ENCODE results near the gene NPY1R. TPM values are rescaled to one million over a fixed set of nuclear protein-coding genes. Genes with fewer than 3 reads are reported as not detected.

NPY1R gene
- total RNA-seq, 2 experiments from 2014 or later, result not detected

DNA sequence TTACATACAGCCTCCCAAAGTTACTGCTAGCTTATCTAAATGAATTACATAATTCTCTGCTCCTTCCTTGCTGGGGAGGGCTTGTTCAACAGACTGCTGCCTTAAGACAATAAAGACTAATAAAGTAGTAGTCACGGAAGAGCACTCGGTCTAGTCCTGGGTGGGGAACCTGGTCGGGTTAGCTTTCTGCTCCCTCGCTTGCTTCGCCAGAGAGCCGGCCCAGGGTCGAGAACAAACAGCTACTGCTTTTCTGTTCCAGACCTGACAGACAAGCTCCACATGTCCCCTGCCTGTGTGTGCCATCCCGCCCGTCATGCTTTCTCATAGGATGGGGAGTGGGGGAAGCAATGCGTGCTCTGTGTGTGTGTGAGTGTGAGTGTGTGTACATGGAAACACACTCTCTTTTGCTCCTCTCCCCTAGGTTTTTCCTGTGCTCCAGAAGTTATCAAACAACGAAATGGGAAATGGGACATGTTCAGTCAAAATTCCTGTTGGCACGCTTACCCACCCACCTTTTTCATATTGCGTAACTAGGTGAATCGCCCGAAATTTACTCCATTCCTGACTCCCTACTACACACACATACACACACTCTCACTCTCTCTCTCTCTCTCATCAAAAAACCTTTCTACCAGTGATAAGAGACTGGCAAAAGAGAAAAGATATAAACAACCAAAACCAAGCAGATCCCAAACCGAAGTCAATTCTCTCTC lies 1.3 kb downstream of the NPY1R start:
- intact Hi-C loops (cut with DNase I, micrococcal nuclease), result loop anchor here in 1 of 2 experiments (5.0 kb wide), 1 partner anchor 834 kb away; no protein-coding TSS in a partner anchor
- H3K4me3 ChIP-seq (ENCODE audit: low read length), result no peak overlapping the region
- Mint-ChIP-seq H3K27me3 (peaks cover 63% of the 10 kb centered on the region), H3K4me3 (no peak overlapping the region), H3K36me3 (ENCODE audit: low read depth) (no peaks in the 10 kb centered on the region), H3K4me1 (ENCODE audit: low read depth) (peaks cover 15% of the 10 kb centered on the region), H3K27ac (no peak overlapping the region), H3K9me3 (no peaks in the 10 kb centered on the region)
- peaks cover 12% of the 10 kb centered on the region for H3K4me1 ChIP-seq (ENCODE audit: insufficient read depth, low read length)
- peaks cover 0 to 11% of the 10 kb centered on the region in 2 experiments for H3K9me3 ChIP-seq (ENCODE audit: control insufficient read depth in 1 of 2, insufficient read depth in 1 of 2, low read length in 2 of 2)
- DNase-seq (no peak), ATAC-seq (ENCODE audit: poor library complexity) (no peak)
- POLR2A ChIA-PET, result no interaction called here
- no peak overlapping the region for H3K27ac ChIP-seq (ENCODE audit: low read depth in 1 of 2, low read length in 2 of 2)
- H3K36me3 ChIP-seq (ENCODE audit: insufficient read depth, low read length), result no peaks in the 10 kb centered on the region
- H3K27me3 ChIP-seq (ENCODE audit: control insufficient read depth in 1 of 2, insufficient read depth in 2 of 2, low read length in 2 of 2), result peaks cover 21 to 39% of the 10 kb centered on the region in 2 experiments
- TF ChIP-seq, protein P1, sequence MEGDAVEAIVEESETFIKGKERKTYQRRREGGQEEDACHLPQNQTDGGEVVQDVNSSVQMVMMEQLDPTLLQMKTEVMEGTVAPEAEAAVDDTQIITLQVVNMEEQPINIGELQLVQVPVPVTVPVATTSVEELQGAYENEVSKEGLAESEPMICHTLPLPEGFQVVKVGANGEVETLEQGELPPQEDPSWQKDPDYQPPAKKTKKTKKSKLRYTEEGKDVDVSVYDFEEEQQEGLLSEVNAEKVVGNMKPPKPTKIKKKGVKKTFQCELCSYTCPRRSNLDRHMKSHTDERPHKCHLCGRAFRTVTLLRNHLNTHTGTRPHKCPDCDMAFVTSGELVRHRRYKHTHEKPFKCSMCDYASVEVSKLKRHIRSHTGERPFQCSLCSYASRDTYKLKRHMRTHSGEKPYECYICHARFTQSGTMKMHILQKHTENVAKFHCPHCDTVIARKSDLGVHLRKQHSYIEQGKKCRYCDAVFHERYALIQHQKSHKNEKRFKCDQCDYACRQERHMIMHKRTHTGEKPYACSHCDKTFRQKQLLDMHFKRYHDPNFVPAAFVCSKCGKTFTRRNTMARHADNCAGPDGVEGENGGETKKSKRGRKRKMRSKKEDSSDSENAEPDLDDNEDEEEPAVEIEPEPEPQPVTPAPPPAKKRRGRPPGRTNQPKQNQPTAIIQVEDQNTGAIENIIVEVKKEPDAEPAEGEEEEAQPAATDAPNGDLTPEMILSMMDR (IDR thresholded peaks at IDR 0.05), result no peak
- CTCF ChIA-PET, result no interaction called here

DNA sequence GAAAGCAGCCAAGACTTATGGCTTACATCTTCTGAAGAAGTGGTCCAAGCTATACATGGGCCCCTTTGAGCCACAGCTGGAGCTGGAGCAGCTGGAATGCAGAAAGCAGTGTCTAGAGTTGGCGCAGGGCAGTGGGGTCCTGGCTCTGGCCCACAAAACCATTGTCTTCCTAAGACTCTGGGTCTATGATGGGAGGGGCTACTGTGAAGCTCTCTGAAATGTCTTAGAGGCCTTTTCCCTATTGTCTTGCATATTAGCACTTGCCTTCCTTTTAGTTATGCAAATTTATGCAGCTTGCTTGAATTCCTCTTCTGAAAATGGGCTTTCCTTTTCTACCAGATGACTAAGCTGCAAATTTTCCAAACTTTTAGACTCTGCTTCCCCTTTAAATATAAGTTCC lies 15.3 kb downstream of the NPY1R start:
- DNase-seq (no peak), ATAC-seq (ENCODE audit: poor library complexity) (no peak)
- Histone ChIP-seq H3K27ac (ENCODE audit: low read depth in 1 of 2, low read length in 2 of 2) (no peak overlapping the region), H3K4me3 (ENCODE audit: low read length) (no peak overlapping the region), H3K36me3 (ENCODE audit: insufficient read depth, low read length) (no peaks in the 10 kb centered on the region), H3K4me1 (ENCODE audit: insufficient read depth, low read length) (no peaks in the 10 kb centered on the region), H3K9me3 (ENCODE audit: control insufficient read depth in 1 of 2, insufficient read depth in 1 of 2, low read length in 2 of 2) (peaks cover 9 to 23% of the 10 kb centered on the region in 2 experiments), H3K27me3 (ENCODE audit: control insufficient read depth in 1 of 2, insufficient read depth in 2 of 2, low read length in 2 of 2) (no peaks in the 10 kb centered on the region)
- ChIA-PET POLR2A (no interaction called here), CTCF (interaction anchor here (1.0 kb wide), 1 partner anchor 8 kb away, joined by 3 read pairs; no protein-coding TSS in a partner anchor)
- peaks cover 16% of the 10 kb centered on the region for H3K27me3 Mint-ChIP-seq
- H3K36me3 Mint-ChIP-seq (ENCODE audit: low read depth), result no peaks in the 10 kb centered on the region
- peaks cover 15% of the 10 kb centered on the region for H3K9me3 Mint-ChIP-seq
- no peaks in the 10 kb centered on the region for H3K4me1 Mint-ChIP-seq (ENCODE audit: low read depth)
- H3K27ac Mint-ChIP-seq, result no peak overlapping the region
- H3K4me3 Mint-ChIP-seq, result no peak overlapping the region
- TF ChIP-seq, protein P1 (IDR thresholded peaks at IDR 0.05), result no peak
- intact Hi-C loops (cut with DNase I, micrococcal nuclease), result no loop called here

GRCh38 chr4:163309466-163309865 lies 22.9 kb downstream of the NPY1R start:
- ATAC-seq (ENCODE audit: poor library complexity) (no peak), DNase-seq (no peak)
- H3K4me1 Mint-ChIP-seq (ENCODE audit: low read depth), result no peaks in the 10 kb centered on the region
- no peaks in the 10 kb centered on the region for H3K27me3 Mint-ChIP-seq
- no peaks in the 10 kb centered on the region for H3K9me3 Mint-ChIP-seq
- no peaks in the 10 kb centered on the region for H3K36me3 Mint-ChIP-seq (ENCODE audit: low read depth)
- H3K27ac Mint-ChIP-seq, result no peak overlapping the region
- Histone ChIP-seq H3K27ac (ENCODE audit: low read depth in 1 of 2, low read length in 2 of 2) (no peak overlapping the region), H3K27me3 (ENCODE audit: control insufficient read depth in 1 of 2, insufficient read depth in 2 of 2, low read length in 2 of 2) (no peaks in the 10 kb centered on the region), H3K4me1 (ENCODE audit: insufficient read depth, low read length) (no peaks in the 10 kb centered on the region), H3K4me3 (ENCODE audit: low read length) (no peak overlapping the region), H3K36me3 (ENCODE audit: insufficient read depth, low read length) (no peaks in the 10 kb centered on the region), H3K9me3 (ENCODE audit: control insufficient read depth in 1 of 2, insufficient read depth in 1 of 2, low read length in 2 of 2) (no peaks in the 10 kb centered on the region)
- H3K4me3 Mint-ChIP-seq, result no peak overlapping the region
- POLR2A ChIA-PET, result no interaction called here
- TF ChIP-seq, protein P1 (IDR thresholded peaks at IDR 0.05), result no peak
- CTCF ChIA-PET, result interaction anchor here (1.2 kb wide), 1 partner anchor 8 kb away, joined by 3 read pairs; no protein-coding TSS in a partner anchor
- intact Hi-C loops (cut with DNase I, micrococcal nuclease), result no loop called here

All from CD4-positive, alpha-beta T cell (primary cell).